ENCODE measurements around the gene TOR1AIP1. TPM values are rescaled to one million over a fixed set of nuclear protein-coding genes. Genes with fewer than 3 reads are reported as not detected.
"Not testable (repeated sequence)": the region's sequence is repeated elsewhere in the genome, so short reads cannot be mapped to it uniquely, and the experiment has no call there.

TOR1AIP1 gene
- total RNA-seq, 1 donor, result 66.5 TPM

DNA sequence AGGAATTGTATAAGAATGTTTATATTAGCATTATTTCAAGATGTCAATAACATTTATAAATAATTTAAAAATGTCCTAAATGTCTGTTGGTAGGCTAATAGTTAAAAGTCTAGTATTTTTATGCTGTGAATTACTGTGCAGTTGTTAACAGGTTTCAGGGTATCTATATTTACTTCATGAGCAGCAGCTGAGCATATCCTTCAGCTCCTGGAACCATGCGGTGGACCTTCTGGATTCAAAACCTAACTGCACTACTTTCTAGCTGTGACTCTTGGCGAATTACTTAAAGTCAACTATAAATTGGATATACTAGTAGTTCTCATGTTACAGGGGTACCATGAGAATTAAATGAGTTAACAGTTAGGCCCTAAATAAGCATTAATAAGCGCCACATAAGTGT is 76.3 kb downstream of the TOR1AIP1 start:
- no peak for DNase-seq (ENCODE audit: low read depth)
- no peak for TF ChIP-seq CTCF (IDR thresholded peaks at IDR 0.05; ENCODE audit: insufficient read depth, low read depth, low read length)
- H3K4me3 ChIP-seq (ENCODE audit: low read depth, low read length), result no peak overlapping the region

GRCh38 chr1:179962168-179962567 is 80.1 kb downstream of the TOR1AIP1 start:
- H3K4me3 ChIP-seq (ENCODE audit: low read depth, low read length); DNase-seq (ENCODE audit: low read depth): not testable (repeated sequence)

DNA sequence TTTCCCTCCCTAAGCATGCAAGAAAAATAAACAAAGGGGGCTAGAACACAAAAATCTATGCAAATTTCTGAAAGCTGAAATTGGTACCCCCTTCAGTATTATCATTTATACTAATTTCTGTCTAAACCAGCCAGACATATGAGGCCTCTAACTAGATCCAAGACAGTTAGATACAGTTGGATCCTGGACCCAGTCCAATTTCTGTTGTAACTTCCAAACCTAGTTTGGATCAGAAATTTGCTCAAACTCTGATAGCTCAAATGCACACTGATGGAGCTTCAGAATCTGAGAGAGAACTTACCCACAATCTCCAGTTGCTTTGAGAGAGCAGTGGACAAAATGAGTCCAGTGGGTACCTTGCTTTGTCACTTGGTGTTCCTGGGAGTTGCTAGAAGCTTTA is 84.5 kb downstream of the TOR1AIP1 start:
- TF ChIP-seq CTCF (IDR thresholded peaks at IDR 0.05; ENCODE audit: insufficient read depth, low read depth, low read length), result no peak
- no peak for DNase-seq (ENCODE audit: low read depth)
- no peak overlapping the region for H3K4me3 ChIP-seq (ENCODE audit: low read depth, low read length)

DNA sequence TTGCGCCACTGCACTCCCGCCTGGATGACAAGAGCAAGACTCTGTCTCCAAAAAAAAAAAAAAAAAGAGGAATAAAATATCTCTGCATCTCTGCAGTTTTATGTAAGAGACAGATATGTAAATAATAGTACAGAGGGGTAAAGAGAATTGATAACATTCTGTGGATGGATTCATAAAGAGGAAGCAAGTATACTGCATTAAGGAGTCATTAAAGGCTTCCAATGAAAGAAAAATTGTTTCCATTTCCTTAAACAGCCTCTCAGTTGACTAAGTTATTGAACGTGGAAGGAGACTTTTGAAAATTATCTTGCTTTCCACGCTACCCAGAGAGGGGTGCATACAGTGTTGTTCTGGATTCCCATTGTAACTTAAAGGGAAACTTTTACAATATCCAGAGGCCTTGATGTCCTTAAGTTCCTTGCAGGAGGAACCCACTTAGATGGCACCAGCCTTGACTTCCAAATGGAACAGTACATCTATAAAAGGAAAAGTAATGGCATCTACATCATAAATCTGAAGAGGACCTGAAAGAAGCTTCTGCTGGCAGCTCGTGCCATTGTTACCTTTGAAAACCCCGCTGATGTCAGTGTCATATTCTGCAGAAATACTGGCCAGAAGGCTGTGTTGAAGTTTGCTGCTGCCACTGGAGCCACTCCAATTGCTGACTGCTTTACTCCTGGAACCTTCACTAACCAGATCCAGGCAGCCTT is 86.4 kb downstream of the TOR1AIP1 start:
- no peak for DNase-seq (ENCODE audit: low read depth)
- no peak for TF ChIP-seq CTCF (IDR thresholded peaks at IDR 0.05; ENCODE audit: insufficient read depth, low read depth, low read length)
- no peak overlapping the region for H3K4me3 ChIP-seq (ENCODE audit: low read depth, low read length)

DNA sequence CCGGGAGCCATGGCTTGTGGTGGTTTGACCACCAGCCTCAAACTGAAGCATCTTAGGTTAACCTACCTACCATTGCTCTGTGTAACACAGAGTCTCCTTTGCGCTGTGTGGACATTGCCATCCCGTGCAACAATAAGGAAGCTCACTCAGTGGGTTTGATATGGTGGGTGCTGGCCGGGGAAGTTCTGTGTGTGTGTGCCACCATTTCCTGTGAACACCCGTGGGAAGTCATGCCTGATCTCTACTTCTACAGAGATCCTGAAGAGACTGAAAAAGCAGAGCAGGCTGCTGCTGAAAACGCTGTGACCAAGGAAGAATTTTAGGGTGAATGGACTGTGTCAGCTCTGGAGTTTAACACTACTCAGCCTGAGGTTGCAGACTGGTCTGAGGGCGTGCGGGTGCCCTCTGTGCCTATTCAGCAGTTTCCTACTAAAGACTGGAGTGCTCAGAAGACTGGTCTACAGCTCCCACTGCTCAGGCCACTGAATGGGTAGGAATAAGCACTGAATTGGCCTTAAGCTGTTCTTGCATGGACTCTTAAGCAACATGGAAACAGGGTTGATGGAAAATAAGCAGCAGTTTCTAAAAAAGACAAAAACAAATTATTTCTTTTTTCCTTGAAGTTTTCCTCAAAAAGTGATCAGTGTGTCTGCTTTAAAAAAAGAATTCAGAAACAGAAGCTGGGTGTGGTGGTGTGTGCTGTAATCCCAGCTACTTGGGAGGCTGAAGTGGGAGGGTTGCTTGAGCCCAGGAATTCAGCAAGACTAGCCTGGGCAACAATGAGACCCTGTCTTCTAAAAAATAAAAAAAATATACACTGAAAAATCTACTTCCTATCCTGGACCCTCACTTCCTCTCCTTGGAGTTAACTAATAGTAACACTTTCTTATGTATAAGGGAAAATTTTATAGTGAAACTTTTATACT is 87.2 kb downstream of the TOR1AIP1 start:
- no peak for TF ChIP-seq CTCF (IDR thresholded peaks at IDR 0.05; ENCODE audit: insufficient read depth, low read depth, low read length)
- H3K4me3 ChIP-seq (ENCODE audit: low read depth, low read length), result no peak overlapping the region
- DNase-seq (ENCODE audit: low read depth), result peak; percentile 14

Other genes starting within 250 kb of the TOR1AIP1 start
- under 0.01 TPM in 2 replicates for gene FAM163A, start 139.0 kb upstream of the TOR1AIP1 start, total RNA-seq
- gene TOR1AIP2, start 4.5 kb upstream of the TOR1AIP1 start, total RNA-seq, result 92.1 and 179 TPM in 2 replicates
- gene CEP350, start 72.5 kb downstream of the TOR1AIP1 start, total RNA-seq, result 58.9 and 72.1 TPM in 2 replicates